Cerebellar cortex (tissue), 1 donor: ENCODE results near the gene C10orf67.
"Not testable (repeated sequence)": the region's sequence is repeated elsewhere in the genome, so short reads cannot be mapped to it uniquely, and the experiment has no call there.

Experiments used
- DNase-seq: peaks from one replicate; pipeline ENCODE4 v3.0.0-alpha.2; 2015; ENCODE audit warnings: low spot score

Gene C10orf67

GRCh38 chr10:23270531-23270930 is 74.1 kb downstream of the C10orf67 start:
- DNase-seq, result no peak

GRCh38 chr10:23263441-23264164 is 81.0 kb downstream of the C10orf67 start:
- DNase-seq, result no peak

GRCh38 chr10:23262928-23263327 is 81.7 kb downstream of the C10orf67 start:
- no peak for DNase-seq

- no peak for DNase-seq
These were observed 86.1 kb downstream of the C10orf67 start for GRCh38 chr10:23258516-23258915.

GRCh38 chr10:23253780-23254179 is 90.8 kb downstream of the C10orf67 start:
- DNase-seq, result no peak

- DNase-seq, result not testable (repeated sequence)
These were observed 91.7 kb downstream of the C10orf67 start for GRCh38 chr10:23252859-23253258.

- DNase-seq, result not testable (repeated sequence)
These were observed 102.8 kb downstream of the C10orf67 start for GRCh38 chr10:23241779-23242178.

GRCh38 chr10:23238015-23238414 is 106.6 kb downstream of the C10orf67 start:
- DNase-seq, result no peak

GRCh38 chr10:23230582-23230981 is 114.0 kb downstream of the C10orf67 start:
- DNase-seq, result no peak

- DNase-seq, result no peak
These were observed 127.1 kb downstream of the C10orf67 start for GRCh38 chr10:23217471-23217870.

- DNase-seq, result no peak
These were observed 138.5 kb downstream of the C10orf67 start for GRCh38 chr10:23205972-23206642.

GRCh38 chr10:23204773-23205172 is 139.8 kb downstream of the C10orf67 start:
- DNase-seq, result no peak

- DNase-seq, result no peak
These were observed 140.9 kb downstream of the C10orf67 start for GRCh38 chr10:23203369-23204325.

- no peak for DNase-seq
These were observed 141.8 kb downstream of the C10orf67 start for GRCh38 chr10:23202779-23203178.

- no peak for DNase-seq
These were observed 142.8 kb downstream of the C10orf67 start for GRCh38 chr10:23201837-23202236.

- DNase-seq, result no peak
These were observed 143.5 kb downstream of the C10orf67 start for GRCh38 chr10:23200997-23201652.

- no peak for DNase-seq
These were observed 144.0 kb downstream of the C10orf67 start for GRCh38 chr10:23200586-23200985.

- no peak for DNase-seq
These were observed 144.7 kb downstream of the C10orf67 start for GRCh38 chr10:23199768-23200511.

- DNase-seq, result no peak
These were observed 145.4 kb downstream of the C10orf67 start for GRCh38 chr10:23198940-23199767.

- DNase-seq, result no peak
These were observed 146.0 kb downstream of the C10orf67 start for GRCh38 chr10:23198610-23198939.
